ENCODE results near the gene BRCA2. TPM values are rescaled to one million over a fixed set of nuclear protein-coding genes. Genes with fewer than 3 reads are reported as not detected.

BRCA2 gene
- total RNA-seq, 1 experiment from 2014 or later: 11.9 TPM

GRCh38 chr13:32447894-32448623, 132.8 kb downstream of the BRCA2 start:
- H3K36me3 Mint-ChIP-seq (ENCODE audit: insufficient read depth, unreplicated experiment): peaks cover 5% of the 10 kb centered on the region
- H3K9me3 Mint-ChIP-seq (ENCODE audit: unreplicated experiment): no peaks in the 10 kb centered on the region
- intact Hi-C loops (cut with micrococcal nuclease): no loop called here
- ChIA-PET POLR2A (interaction anchor here (0.9 kb wide), 1 partner anchor 15 kb away, joined by 3 read pairs; no protein-coding TSS in a partner anchor), CTCF (interaction anchor here (0.5 to 1.0 kb wide), 3 partner anchors 8 to 908 kb away, joined by 3 to 4 read pairs (median 3); no protein-coding TSS in a partner anchor)
- H3K27ac Mint-ChIP-seq (ENCODE audit: low read depth, unreplicated experiment): no peak overlapping the region
- TF ChIP-seq, protein P1, sequence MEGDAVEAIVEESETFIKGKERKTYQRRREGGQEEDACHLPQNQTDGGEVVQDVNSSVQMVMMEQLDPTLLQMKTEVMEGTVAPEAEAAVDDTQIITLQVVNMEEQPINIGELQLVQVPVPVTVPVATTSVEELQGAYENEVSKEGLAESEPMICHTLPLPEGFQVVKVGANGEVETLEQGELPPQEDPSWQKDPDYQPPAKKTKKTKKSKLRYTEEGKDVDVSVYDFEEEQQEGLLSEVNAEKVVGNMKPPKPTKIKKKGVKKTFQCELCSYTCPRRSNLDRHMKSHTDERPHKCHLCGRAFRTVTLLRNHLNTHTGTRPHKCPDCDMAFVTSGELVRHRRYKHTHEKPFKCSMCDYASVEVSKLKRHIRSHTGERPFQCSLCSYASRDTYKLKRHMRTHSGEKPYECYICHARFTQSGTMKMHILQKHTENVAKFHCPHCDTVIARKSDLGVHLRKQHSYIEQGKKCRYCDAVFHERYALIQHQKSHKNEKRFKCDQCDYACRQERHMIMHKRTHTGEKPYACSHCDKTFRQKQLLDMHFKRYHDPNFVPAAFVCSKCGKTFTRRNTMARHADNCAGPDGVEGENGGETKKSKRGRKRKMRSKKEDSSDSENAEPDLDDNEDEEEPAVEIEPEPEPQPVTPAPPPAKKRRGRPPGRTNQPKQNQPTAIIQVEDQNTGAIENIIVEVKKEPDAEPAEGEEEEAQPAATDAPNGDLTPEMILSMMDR (IDR thresholded peaks at IDR 0.05; ENCODE audit: unreplicated experiment): no peak
- H3K4me3 Mint-ChIP-seq (ENCODE audit: unreplicated experiment): no peak overlapping the region
- H3K27me3 Mint-ChIP-seq (ENCODE audit: insufficient read depth, unreplicated experiment): no peaks in the 10 kb centered on the region
- BruUV-seq (replicated peaks): no TSS peak
- DNase-seq (ENCODE audit: unreplicated experiment): no peak
- no peaks in the 10 kb centered on the region for H3K4me1 Mint-ChIP-seq (ENCODE audit: insufficient read depth, unreplicated experiment)

- Mint-ChIP-seq H3K4me1 (ENCODE audit: insufficient read depth, unreplicated experiment) (peaks cover under 1% of the 10 kb centered on the region), H3K4me3 (ENCODE audit: unreplicated experiment) (no peak overlapping the region), H3K9me3 (ENCODE audit: unreplicated experiment) (no peaks in the 10 kb centered on the region), H3K27ac (ENCODE audit: low read depth, unreplicated experiment) (no peak overlapping the region), H3K27me3 (ENCODE audit: insufficient read depth, unreplicated experiment) (no peaks in the 10 kb centered on the region), H3K36me3 (ENCODE audit: insufficient read depth, unreplicated experiment) (no peaks in the 10 kb centered on the region)
- TF ChIP-seq, protein P1 (IDR thresholded peaks at IDR 0.05; ENCODE audit: unreplicated experiment): no peak
- ChIA-PET POLR2A (interaction anchor here (0.7 kb wide), 1 partner anchor 17 kb away, joined by 3 read pairs; no protein-coding TSS in a partner anchor), CTCF (no interaction called here)
- BruUV-seq (replicated peaks): no TSS peak
- intact Hi-C loops (cut with micrococcal nuclease): no loop called here
- DNase-seq (ENCODE audit: unreplicated experiment): no peak
Measured at GRCh38 chr13:32448972-32449371, 133.7 kb downstream of the BRCA2 start.

Other genes with a start within 250 kb of the BRCA2 start
- gene ZAR1L, start 145 bp upstream of the BRCA2 start, total RNA-seq (2022): not detected in 2 replicates
- 1.6 and 1.9 TPM in 2 replicates for gene N4BP2L1, start 112.6 kb downstream of the BRCA2 start, total RNA-seq (2022)
- 113 and 132 TPM in 2 replicates for gene N4BP2L2, start 223.3 kb downstream of the BRCA2 start, total RNA-seq (2022)

Measured in MCF 10A (cell line).